ENCODE results near the gene RBMS3. TPM values are rescaled to one million over a fixed set of nuclear protein-coding genes. Genes with fewer than 3 reads are reported as not detected.

The RBMS3 gene
- total and polyA plus RNA-seq, 4 donors, result 4.8 to 117 (median 29.4) TPM

DNA sequence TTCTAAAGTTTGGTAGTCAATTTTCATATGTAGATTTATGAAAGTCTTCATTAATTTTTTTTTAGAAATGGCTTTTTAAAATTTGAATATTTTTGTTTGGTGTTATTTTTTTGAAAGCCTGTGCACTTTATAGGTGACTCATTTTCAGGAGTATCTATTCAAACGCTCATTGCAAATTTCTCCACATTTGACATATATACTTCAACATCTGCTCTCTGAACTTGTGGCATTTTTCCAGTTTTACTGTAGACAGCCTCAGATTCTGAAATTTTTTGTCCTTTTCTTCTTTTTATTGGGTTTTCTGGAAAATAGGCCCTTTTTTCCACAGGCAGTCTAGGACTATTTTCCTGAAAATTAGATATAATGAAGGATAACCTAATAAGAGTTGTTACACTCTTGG is 396.6 kb downstream of the RBMS3 start:
- no peaks in the 10 kb centered on the region for H3K27me3 ChIP-seq (ENCODE audit: control insufficient read depth in 3 of 3, insufficient read depth in 3 of 3, low read length in 2 of 3)
- H3K9ac ChIP-seq (ENCODE audit: insufficient read depth in 1 of 2, low read length in 2 of 2), result no peak overlapping the region
- 89 to 90% methylated on average over 1 of the region's 1 CpG for WGBS, 2 donors
- ATAC-seq (ENCODE audit: insufficient read depth, low FRiP score) (no peak), DNase-seq (no peak)
- no peaks in the 10 kb centered on the region for H3K36me3 ChIP-seq (ENCODE audit: control insufficient read depth in 4 of 4, insufficient read depth in 4 of 4, low read length in 4 of 4)
- H3K4me3 ChIP-seq, result no peak overlapping the region
- H3K27ac ChIP-seq (ENCODE audit: low read depth in 1 of 2, low read length in 1 of 2), result no peak overlapping the region
- peaks cover 0 to 2% (median 1%) of the 10 kb centered on the region in 5 donors for H3K4me1 ChIP-seq (ENCODE audit: control insufficient read depth in 5 of 5, insufficient read depth in 5 of 5, low read length in 5 of 5)
- TF ChIP-seq, protein P1, sequence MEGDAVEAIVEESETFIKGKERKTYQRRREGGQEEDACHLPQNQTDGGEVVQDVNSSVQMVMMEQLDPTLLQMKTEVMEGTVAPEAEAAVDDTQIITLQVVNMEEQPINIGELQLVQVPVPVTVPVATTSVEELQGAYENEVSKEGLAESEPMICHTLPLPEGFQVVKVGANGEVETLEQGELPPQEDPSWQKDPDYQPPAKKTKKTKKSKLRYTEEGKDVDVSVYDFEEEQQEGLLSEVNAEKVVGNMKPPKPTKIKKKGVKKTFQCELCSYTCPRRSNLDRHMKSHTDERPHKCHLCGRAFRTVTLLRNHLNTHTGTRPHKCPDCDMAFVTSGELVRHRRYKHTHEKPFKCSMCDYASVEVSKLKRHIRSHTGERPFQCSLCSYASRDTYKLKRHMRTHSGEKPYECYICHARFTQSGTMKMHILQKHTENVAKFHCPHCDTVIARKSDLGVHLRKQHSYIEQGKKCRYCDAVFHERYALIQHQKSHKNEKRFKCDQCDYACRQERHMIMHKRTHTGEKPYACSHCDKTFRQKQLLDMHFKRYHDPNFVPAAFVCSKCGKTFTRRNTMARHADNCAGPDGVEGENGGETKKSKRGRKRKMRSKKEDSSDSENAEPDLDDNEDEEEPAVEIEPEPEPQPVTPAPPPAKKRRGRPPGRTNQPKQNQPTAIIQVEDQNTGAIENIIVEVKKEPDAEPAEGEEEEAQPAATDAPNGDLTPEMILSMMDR (IDR thresholded peaks at IDR 0.05; ENCODE audit: control extremely low read depth, extremely low read depth), result no peak
- H3K9me3 ChIP-seq (ENCODE audit: control insufficient read depth in 4 of 4, insufficient read depth in 3 of 4, low read length in 3 of 4), result no peaks in the 10 kb centered on the region

- TF ChIP-seq, protein P1 (IDR thresholded peaks at IDR 0.05; ENCODE audit: control extremely low read depth, extremely low read depth), result no peak
- 74 to 82% methylated on average over 4 of the region's 4 CpGs for WGBS, 2 donors
- ATAC-seq (ENCODE audit: insufficient read depth, low FRiP score) (no peak), DNase-seq (no peak)
- no peaks in the 10 kb centered on the region for H3K9me3 ChIP-seq (ENCODE audit: control insufficient read depth in 4 of 4, insufficient read depth in 3 of 4, low read length in 3 of 4)
- H3K27ac ChIP-seq (ENCODE audit: low read depth in 1 of 2, low read length in 1 of 2), result no peak overlapping the region
- no peaks in the 10 kb centered on the region for H3K36me3 ChIP-seq (ENCODE audit: control insufficient read depth in 4 of 4, insufficient read depth in 4 of 4, low read length in 4 of 4)
- H3K9ac ChIP-seq (ENCODE audit: insufficient read depth in 1 of 2, low read length in 2 of 2), result no peak overlapping the region
- no peak overlapping the region for H3K4me3 ChIP-seq
- peaks cover 0 to 20% (median 6%) of the 10 kb centered on the region in 5 donors for H3K4me1 ChIP-seq (ENCODE audit: control insufficient read depth in 5 of 5, insufficient read depth in 5 of 5, low read length in 5 of 5)
- no peaks in the 10 kb centered on the region for H3K27me3 ChIP-seq (ENCODE audit: control insufficient read depth in 3 of 3, insufficient read depth in 3 of 3, low read length in 2 of 3)
Observed at GRCh38 chr3:29679944-29680343, 399.1 kb downstream of the RBMS3 start.

DNA sequence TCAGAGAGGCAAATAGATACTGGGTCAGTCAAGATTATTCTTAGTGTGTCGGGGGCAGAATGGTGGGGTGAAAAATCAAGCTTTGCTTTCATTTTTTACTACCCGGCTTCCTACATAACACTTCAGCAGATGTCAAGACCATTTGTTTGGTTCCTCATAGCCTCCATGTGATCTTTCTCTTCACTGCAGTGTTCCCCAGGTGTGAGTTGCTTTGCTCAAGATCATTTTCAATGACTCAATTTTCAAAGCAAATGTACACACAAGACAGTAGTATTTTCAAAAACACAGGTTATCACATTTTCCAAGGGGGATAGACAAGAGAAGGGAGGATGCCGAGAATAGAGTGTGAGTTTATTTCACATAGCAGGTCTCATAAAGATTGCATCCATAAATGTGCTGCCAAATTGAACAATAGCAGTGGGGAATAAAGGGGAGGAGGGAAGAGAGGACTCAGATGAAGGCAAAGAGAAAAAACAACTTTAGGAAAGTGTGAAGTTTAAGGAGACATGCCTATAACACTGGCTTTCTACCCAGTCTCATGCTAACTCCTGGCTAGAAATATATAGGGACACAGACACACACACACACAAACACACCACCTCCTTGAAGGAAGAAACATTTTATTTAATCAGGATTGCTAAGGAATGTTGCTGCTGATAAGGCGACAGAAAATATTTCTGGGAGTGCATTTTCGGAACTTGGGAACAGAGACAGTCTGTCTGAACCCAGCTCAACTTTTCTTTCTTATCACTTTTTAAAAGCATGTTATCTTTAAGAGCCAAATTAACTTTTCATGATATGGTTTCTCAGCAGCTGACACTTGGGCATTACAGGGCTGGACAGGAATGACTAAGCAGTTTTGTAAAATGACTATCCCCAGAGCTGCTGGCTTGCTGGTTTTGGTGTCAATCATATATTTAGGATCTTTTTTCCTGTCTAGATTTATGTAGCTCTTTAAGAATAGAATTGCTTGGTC is 402.4 kb downstream of the RBMS3 start:
- 34 to 64% methylated on average over 5 of the region's 5 CpGs for WGBS, 2 donors
- no peaks in the 10 kb centered on the region for H3K9me3 ChIP-seq (ENCODE audit: control insufficient read depth in 4 of 4, insufficient read depth in 3 of 4, low read length in 3 of 4)
- H3K27ac ChIP-seq (ENCODE audit: low read depth in 1 of 2, low read length in 1 of 2), result peak overlapping the region in 1 of 2 donors; percentile 78
- peaks cover 0 to 26% (median 6%) of the 10 kb centered on the region in 5 donors for H3K4me1 ChIP-seq (ENCODE audit: control insufficient read depth in 5 of 5, insufficient read depth in 5 of 5, low read length in 5 of 5)
- no peaks in the 10 kb centered on the region for H3K27me3 ChIP-seq (ENCODE audit: control insufficient read depth in 3 of 3, insufficient read depth in 3 of 3, low read length in 2 of 3)
- peak; percentile 38 to 77 (median 73) for DNase-seq
- peak; percentile 75 for ATAC-seq (ENCODE audit: insufficient read depth, low FRiP score)
- no peaks in the 10 kb centered on the region for H3K36me3 ChIP-seq (ENCODE audit: control insufficient read depth in 4 of 4, insufficient read depth in 4 of 4, low read length in 4 of 4)
- peak overlapping the region in 1 of 2 donors; percentile 34 for H3K9ac ChIP-seq (ENCODE audit: insufficient read depth in 1 of 2, low read length in 2 of 2)
- H3K4me3 ChIP-seq, result no peak overlapping the region
- TF ChIP-seq, protein P1 (IDR thresholded peaks at IDR 0.05; ENCODE audit: control extremely low read depth, extremely low read depth), result no peak

Measured in lung (tissue), 12 donors.